HG03469 (cell line): ENCODE measurements around the gene MCAM.

Experiments
- ATAC-seq: cut with Tn5 transposase; IDR thresholded peaks from one replicate; pipeline ENCODE4 v1.9.1; 2021; ENCODE audit warnings: mild to moderate bottlenecking, moderate library complexity, moderate number of reproducible peaks; ENCODE audit not compliant: unreplicated experiment

MCAM gene

DNA sequence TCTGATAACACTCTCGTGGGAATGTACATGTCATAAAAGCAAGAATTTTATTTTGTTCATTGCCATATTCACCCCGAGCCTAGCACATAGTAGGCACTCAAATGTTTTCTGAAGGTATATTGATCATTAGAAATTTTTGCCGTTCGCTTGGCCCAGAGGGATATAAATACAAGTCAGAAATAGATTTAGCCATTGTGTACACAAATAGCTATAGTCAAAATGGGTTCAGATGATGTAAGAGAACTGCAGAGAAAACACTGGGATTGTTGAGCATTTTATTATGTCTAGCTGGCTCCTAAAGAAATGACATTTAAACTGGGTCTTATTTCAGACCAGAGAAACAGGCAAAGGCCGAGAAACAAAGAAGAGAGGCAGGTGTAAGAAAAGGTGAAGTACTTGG lies 49.3 kb downstream of the MCAM start:
- ATAC-seq: no peak

DNA sequence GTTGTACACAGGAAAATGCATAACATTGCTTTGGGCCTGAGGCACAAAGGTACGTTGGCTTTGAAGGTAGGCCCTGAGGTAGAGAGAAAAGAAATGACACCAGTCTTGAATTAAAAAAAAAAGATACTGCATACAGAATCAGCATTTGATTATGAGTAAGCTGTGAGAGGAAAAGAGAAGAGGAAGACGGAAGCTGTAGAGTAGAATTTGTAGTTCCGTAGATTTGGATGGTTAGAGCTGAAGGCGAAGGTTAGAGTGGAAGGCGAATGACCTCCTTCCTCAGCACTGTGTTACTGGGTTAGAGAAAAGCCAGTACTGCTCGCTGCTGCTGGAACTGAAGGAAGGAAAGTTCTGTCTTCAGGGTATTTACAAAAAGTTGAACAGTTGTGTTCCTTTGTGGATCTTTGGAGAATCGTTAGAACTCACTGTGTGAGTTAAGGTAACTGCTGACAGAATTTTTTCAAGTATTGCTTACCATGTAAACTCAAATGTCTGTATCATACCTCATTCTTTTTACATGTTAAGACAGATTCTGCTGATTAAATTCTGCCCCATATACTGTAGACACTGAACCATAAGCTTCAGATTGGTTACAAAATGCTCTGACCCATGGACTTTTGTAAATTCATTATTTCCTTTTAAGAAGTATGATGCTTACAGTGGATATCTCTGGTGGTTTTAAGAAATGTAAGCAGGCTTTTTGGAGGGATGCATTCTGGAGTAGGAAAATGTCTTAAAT lies 50.2 kb downstream of the MCAM start:
- no peak for ATAC-seq

DNA sequence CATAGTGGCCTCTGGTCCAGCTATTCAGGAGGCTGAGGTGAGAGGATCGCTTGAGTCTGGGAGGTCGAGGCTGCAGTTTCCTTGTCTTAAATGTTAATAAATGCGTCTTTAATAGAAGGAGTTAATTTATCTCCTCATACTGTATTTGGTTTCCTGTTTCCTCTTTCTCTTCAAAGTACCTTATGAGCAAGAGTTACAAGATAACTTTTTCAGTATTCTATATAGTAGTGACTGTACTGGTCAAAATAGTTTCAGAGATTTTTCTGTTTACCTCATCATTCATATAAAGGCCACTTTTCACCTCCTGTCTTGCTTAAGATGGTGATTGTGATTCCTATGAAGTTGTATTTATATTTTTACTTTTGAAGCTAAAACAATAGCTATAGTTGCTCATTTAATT lies 50.9 kb downstream of the MCAM start:
- no peak for ATAC-seq

DNA sequence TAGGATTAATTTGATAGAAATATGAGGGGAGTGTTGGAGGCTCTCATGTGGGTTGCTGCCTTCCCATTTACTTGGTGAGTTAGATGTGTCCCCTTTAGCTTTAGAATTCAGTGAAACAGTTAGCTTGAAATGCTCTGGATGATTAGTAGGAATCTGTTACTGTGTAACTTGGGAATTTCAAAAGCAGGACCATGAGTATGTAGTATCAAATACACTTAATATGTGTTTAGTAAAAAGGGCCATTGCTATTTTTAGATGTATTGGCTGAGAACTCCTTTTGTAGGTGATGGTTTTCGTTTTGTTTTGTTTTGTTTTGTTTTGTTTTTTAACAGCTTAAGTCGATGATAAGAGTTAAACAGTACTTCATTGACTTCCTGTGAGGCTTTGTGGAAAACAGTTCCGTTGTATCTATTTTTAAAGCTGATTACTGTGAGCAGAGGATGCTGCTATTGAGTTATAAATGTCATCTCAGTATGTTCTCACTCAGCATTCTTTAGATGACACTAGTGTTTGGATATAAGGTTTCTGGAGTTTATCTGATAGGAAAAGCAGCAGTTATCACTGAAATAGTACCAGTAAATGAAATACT lies 53.5 kb downstream of the MCAM start:
- ATAC-seq: no peak

- ATAC-seq: no peak
Measured at GRCh38 chr11:119262668-119263351, 54.1 kb downstream of the MCAM start.

GRCh38 chr11:119258983-119259382 lies 57.9 kb downstream of the MCAM start:
- ATAC-seq: no peak
